Astrocyte of the spinal cord (primary cell): Measurements from ENCODE around the gene PPM1H.
"Not testable (repeated sequence)": the region's sequence is repeated elsewhere in the genome, so short reads cannot be mapped to it uniquely, and the experiment has no call there.

Source experiments
- DNase-seq: peaks from one replicate; pipeline ENCODE4 v3.0.0; 2011; ENCODE audit warnings: low read depth, low spot score
- H3K4me3 ChIP-seq: 2 replicates; pipeline ENCODE4 v1.5.1; 2011; ENCODE audit warnings: low read depth, mild to moderate bottlenecking, low read length, moderate library complexity
- CTCF ChIP-seq: IDR thresholded peaks from 2 replicates; pipeline ENCODE4 v1.5.1; 2012; ENCODE audit warnings: low read depth, mild to moderate bottlenecking, low read length, inconsistent platforms
- in situ Hi-C: cut with HindIII; loops from 2 replicates; pipeline ENCODE4 v1.10.0; 2017; ENCODE audit warnings: low sequenced_read_pairs

The PPM1H gene

DNA sequence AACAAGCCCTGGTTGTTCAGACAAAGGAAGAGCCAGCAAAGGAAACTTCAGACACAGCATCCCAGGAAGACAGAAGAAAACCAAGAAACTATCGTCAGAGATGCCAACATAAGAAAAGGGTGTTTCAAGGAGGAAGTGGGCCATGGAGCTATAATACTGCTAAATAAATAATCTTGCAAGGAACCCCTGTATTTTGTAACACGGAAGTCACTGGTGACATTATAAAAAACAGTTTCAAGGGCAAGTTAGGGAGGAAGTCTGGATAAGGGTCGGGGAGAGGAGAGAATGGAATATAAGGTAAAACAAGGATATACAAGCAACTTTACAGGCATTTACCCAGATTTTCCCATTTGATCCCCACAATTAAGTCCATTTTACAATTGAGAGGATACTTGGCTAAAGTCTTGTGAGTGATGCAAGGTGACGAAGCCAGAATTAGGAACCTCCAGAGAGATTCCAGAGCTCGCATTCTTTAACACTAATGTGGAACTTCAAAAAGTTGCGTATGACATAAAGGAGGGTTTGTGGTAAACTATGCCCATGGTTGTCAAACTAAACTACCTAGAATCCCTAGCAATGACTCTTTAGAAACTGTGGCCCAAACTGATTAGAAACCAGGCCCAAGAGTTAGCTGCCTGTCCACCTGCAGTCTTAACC lies 46.4 kb downstream of the PPM1H start:
- DNase-seq = no peak
- TF ChIP-seq CTCF = no peak
- no peak overlapping the region for H3K4me3 ChIP-seq
- in situ Hi-C loops = no loop called here

DNA sequence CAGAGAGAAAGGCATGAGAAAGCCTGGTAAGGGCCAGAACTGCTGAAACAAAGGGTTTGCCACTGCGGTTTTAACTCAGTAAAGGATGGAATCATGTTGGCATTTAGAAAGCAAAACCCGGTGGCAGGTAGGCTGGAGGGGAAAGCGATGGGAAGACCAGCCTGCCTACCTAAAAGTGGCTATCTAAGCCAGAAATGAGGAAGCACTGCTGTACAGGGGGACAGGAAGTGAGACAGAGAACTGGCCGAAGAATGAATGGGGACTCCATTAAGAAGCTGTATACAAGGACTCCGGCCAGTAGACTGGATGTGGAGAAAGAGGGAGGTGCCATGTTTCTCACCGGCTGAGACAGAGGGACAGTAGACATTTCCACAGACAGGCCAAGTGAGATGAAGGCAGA lies 48.2 kb downstream of the PPM1H start:
- no peak overlapping the region for H3K4me3 ChIP-seq
- in situ Hi-C loops = no loop called here
- no peak for TF ChIP-seq CTCF
- no peak for DNase-seq

- no peak for DNase-seq
- in situ Hi-C loops = no loop called here
- H3K4me3 ChIP-seq = no peak overlapping the region
- no peak for TF ChIP-seq CTCF
These were observed 49.7 kb downstream of the PPM1H start for GRCh38 chr12:62885242-62885641.

DNA sequence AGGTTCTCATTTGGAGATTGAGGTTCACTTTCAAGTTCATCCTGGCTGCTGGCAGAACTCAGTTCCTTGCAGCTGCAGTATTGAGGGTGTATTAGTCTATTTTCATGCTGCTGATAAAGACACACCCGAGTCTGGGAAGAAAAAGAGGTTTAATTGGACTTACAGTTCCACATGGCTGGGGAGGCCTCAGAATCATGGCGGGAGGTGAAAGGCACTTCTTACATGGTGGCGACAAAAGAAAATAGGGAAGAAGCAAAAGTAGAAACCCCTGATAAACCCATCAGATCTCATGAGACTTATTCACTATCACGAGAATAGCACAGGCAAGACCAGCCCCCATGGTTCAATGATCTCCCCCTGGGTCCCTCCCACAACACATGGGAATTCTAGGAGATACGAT lies 50.1 kb downstream of the PPM1H start:
- in situ Hi-C loops, DNase-seq, H3K4me3 ChIP-seq: not testable (repeated sequence)

- TF ChIP-seq CTCF = no peak
- in situ Hi-C loops = no loop called here
- DNase-seq = no peak
- H3K4me3 ChIP-seq = no peak overlapping the region
These were observed 52.3 kb downstream of the PPM1H start for GRCh38 chr12:62882696-62883095.

DNA sequence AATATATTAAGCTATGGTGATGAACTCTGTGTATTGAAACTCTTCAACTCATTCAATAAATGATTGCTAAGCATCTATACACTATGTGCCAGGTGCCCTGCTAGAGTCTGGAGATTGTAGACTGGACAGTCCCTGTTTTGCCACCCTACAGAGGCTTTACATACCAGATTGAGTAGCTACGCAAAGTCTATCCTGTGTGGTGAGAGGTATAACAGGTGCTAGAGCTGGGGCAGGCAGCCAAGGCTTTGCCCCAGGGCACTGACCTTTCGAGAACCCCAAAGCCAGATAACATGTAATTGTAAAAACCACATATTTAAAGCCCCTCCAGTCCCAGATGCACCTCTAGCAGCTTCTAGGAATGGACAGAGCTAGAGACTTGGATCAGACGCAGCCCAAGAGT lies 52.8 kb downstream of the PPM1H start:
- no peak for TF ChIP-seq CTCF
- no peak for DNase-seq
- in situ Hi-C loops = no loop called here
- no peak overlapping the region for H3K4me3 ChIP-seq

- in situ Hi-C loops = no loop called here
- H3K4me3 ChIP-seq = no peak overlapping the region
- DNase-seq = no peak
- TF ChIP-seq CTCF = no peak
These were observed 55.3 kb downstream of the PPM1H start for GRCh38 chr12:62879691-62880090.

DNA sequence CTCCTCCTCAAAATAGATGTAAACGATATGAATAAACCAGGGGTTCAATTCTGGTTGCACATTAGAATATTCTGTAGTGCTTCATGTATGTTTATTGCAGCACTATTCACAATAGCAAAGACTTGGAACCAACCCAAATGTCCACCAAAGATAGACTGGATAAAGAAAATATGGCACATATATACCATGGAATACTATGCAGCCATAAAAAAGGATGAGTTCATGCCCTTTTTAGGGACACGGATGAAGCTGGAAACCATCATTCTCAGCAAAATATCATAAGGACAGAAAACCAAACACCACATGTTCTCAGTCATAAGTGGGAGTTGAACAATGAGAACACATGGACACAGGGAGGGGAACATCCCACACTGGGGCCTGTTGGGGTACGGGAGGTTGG lies 55.7 kb downstream of the PPM1H start:
- H3K4me3 ChIP-seq, in situ Hi-C loops, DNase-seq: not testable (repeated sequence)
